Activated T-cell treated with anti-CD3 and anti-CD28 coated beads, Interleukin-2, amount 50 U/mL, for 4 hours (primary cell): ENCODE results near the gene OR56A5. TPM values are rescaled to one million over a fixed set of nuclear protein-coding genes. Genes with fewer than 3 reads are reported as not detected.
A peak's percentile ranks its signal among the peaks of the same experiment; 100 is the strongest.

ENCODE experiments used
- ATAC-seq, 2 donors: fragments of 200-7000 bp; cut with Tn5 transposase; one replicate each; pipeline ENCODE4 v1.10.0; 2021
- DNase-seq: peaks from one replicate; pipeline ENCODE4 v3.0.0-alpha.2; 2020
- H3K27me3 Mint-ChIP-seq: one replicate; pipeline ENCODE4 v1.8.0; 2021; ENCODE audit warnings: low read depth, mixed read lengths
- H3K36me3 Mint-ChIP-seq: one replicate; pipeline ENCODE4 v1.8.0; 2022; ENCODE audit warnings: mixed read lengths; ENCODE audit not compliant: insufficient read depth
- H3K4me1 Mint-ChIP-seq: one replicate; pipeline ENCODE4 v1.8.0; 2021; ENCODE audit warnings: low read depth, mixed read lengths
- H3K4me3 Mint-ChIP-seq: one replicate; pipeline ENCODE4 v1.8.0; 2021; ENCODE audit warnings: mild to moderate bottlenecking, moderate library complexity, mixed read lengths
- H3K9me3 Mint-ChIP-seq: one replicate; pipeline ENCODE4 v1.8.0; 2021; ENCODE audit warnings: mixed read lengths
- total RNA-seq, 3 donors: library from RNA; stranded (reverse); gene quantifications; one replicate each; pipeline ENCODE4 v1.2.1, GENCODE V29; 2021

Gene OR56A5
- total RNA-seq, 3 donors from 2014 or later = not detected

- DNase-seq = no peak
- Mint-ChIP-seq H3K36me3 (no peaks in the 10 kb centered on the region), H3K4me1 (no peaks in the 10 kb centered on the region), H3K27me3 (no peaks in the 10 kb centered on the region), H3K4me3 (no peak overlapping the region), H3K9me3 (peaks cover 12% of the 10 kb centered on the region)
- no peak for ATAC-seq
Observed at GRCh38 chr11:5923427-5923776, 44.9 kb downstream of the OR56A5 start.

DNA sequence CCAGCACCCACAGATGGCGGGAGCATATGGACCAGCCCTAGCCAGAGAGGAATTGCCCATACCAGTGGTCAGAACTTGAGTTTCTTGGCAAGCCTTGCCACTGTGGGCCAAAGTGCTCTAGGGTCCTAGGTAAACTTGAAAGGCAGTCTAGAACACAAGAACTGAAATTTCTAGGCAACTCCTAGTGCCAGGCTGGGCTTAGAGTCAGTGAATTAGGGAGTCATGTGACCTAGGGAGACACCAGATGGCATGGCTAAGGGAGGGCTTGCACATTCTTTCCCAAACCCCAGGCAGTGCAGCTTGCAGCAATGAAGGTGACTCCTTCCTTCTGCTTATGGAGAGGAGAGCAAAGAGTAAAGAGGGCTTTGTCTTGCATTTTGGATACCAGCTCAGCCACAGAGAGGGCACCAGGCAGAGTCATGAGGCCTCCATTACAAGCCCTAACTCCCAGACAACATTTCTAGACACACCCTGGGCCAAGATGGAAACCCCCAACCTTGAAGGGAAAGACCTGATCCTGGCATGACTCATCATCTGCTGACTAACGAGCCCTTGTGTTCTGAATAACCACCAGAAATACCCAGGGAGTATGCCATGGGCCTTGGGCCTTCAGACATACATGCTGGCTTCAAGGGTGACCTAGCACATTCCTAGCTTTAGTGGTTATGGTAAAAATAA, 45.4 kb downstream of the OR56A5 start:
- ATAC-seq (peak; percentile 66 to 79), DNase-seq (no peak)
- Mint-ChIP-seq H3K27me3 (no peaks in the 10 kb centered on the region), H3K36me3 (no peaks in the 10 kb centered on the region), H3K4me1 (no peaks in the 10 kb centered on the region), H3K4me3 (no peak overlapping the region), H3K9me3 (peaks cover 10% of the 10 kb centered on the region)

Other genes starting within 250 kb of the OR56A5 start
- gene OR56B1, start 232.0 kb downstream of the OR56A5 start, total RNA-seq = not detected
- not detected for gene OR52N4, start 214.3 kb downstream of the OR56A5 start, total RNA-seq
- not detected for gene OR52N5, start 185.1 kb downstream of the OR56A5 start, total RNA-seq
- not detected for gene OR52N1, start 177.2 kb downstream of the OR56A5 start, total RNA-seq
- gene OR52N2, start 159.6 kb downstream of the OR56A5 start, total RNA-seq = not detected
- gene OR52E6, start 126.6 kb downstream of the OR56A5 start, total RNA-seq = not detected
- not detected for gene OR52E8, start 110.8 kb downstream of the OR56A5 start, total RNA-seq
- gene OR52E4, start 87.9 kb downstream of the OR56A5 start, total RNA-seq = not detected
- gene OR52E5, start 75.3 kb downstream of the OR56A5 start, total RNA-seq = not detected
- not detected for gene OR56A3, start 26.2 kb downstream of the OR56A5 start, total RNA-seq
- gene OR52L1, start 18.5 kb upstream of the OR56A5 start, total RNA-seq = not detected
- not detected for gene OR56A4, start 38.5 kb upstream of the OR56A5 start, total RNA-seq
- not detected for gene OR56A1, start 62.3 kb upstream of the OR56A5 start, total RNA-seq
- gene OR56B4, start 139.2 kb upstream of the OR56A5 start, total RNA-seq = not detected
- not detected for gene OR52B2, start 201.8 kb upstream of the OR56A5 start, total RNA-seq
- not detected for gene OR52W1, start 230.7 kb upstream of the OR56A5 start, total RNA-seq
- gene C11orf42, start 237.1 kb upstream of the OR56A5 start, total RNA-seq = not detected